ENCODE measurements around the gene TMEM31.
A peak's percentile ranks its signal among the peaks of the same experiment; 100 is the strongest.

TMEM31 gene

GRCh38 chrX:103710609-103711008 is at the start of gene TMEM31:
Gene TMEM31, plus strand, starts transcription at chrX:103710909. Its CDS starts 1,350 bp downstream, at chrX:103712259.
- DNase-seq (ENCODE audit: low read depth in 2 of 2), result no peak

- no peak for DNase-seq (ENCODE audit: low read depth in 2 of 2)
Measured at GRCh38 chrX:103663981-103664762, 46.5 kb upstream of the TMEM31 start.

- DNase-seq (ENCODE audit: low read depth in 2 of 2), result no peak
Measured at GRCh38 chrX:103666202-103667107, 44.3 kb upstream of the TMEM31 start.

GRCh38 chrX:103669745-103670144 is 41.0 kb upstream of the TMEM31 start:
- no peak for DNase-seq (ENCODE audit: low read depth in 2 of 2)

- no peak for DNase-seq (ENCODE audit: low read depth in 2 of 2)
Measured at GRCh38 chrX:103674531-103675454, 35.9 kb upstream of the TMEM31 start.

- DNase-seq (ENCODE audit: low read depth in 2 of 2), result no peak
Measured at GRCh38 chrX:103678199-103678993, 32.3 kb upstream of the TMEM31 start.

GRCh38 chrX:103681443-103681842 is 29.3 kb upstream of the TMEM31 start:
- DNase-seq (ENCODE audit: low read depth in 2 of 2), result no peak

GRCh38 chrX:103685396-103685795 is 25.3 kb upstream of the TMEM31 start:
- no peak for DNase-seq (ENCODE audit: low read depth in 2 of 2)

- DNase-seq (ENCODE audit: low read depth in 2 of 2), result peak; percentile 70 to 75
Measured at GRCh38 chrX:103686199-103687072, 24.3 kb upstream of the TMEM31 start, which contains the start of gene MORF4L2. Gene MORF4L2, minus strand, starts transcription at chrX:103686699. Its CDS starts 9,672 bp downstream, at chrX:103677027.

- peak; percentile 68 to 73 for DNase-seq (ENCODE audit: low read depth in 2 of 2)
Measured at GRCh38 chrX:103687073-103687695, 23.5 kb upstream of the TMEM31 start.

- DNase-seq (ENCODE audit: low read depth in 2 of 2), result peak; percentile 1 to 32
Measured at GRCh38 chrX:103687696-103688201, 23.0 kb upstream of the TMEM31 start.

GRCh38 chrX:103688946-103689345 is 21.8 kb upstream of the TMEM31 start:
- no peak for DNase-seq (ENCODE audit: low read depth in 2 of 2)

GRCh38 chrX:103691059-103691458 is 19.6 kb upstream of the TMEM31 start:
- DNase-seq (ENCODE audit: low read depth in 2 of 2), result no peak

GRCh38 chrX:103697687-103698086 is 13.0 kb upstream of the TMEM31 start:
- no peak for DNase-seq (ENCODE audit: low read depth in 2 of 2)

- no peak for DNase-seq (ENCODE audit: low read depth in 2 of 2)
Measured at GRCh38 chrX:103699243-103699642, 11.5 kb upstream of the TMEM31 start.

- no peak for DNase-seq (ENCODE audit: low read depth in 2 of 2)
Measured at GRCh38 chrX:103704863-103705262, 5.8 kb upstream of the TMEM31 start.

- no peak for DNase-seq (ENCODE audit: low read depth in 2 of 2)
Measured at GRCh38 chrX:103716962-103717361, 6.3 kb downstream of the TMEM31 start.

- DNase-seq (ENCODE audit: low read depth in 2 of 2), result no peak
Measured at GRCh38 chrX:103718120-103718519, 7.4 kb downstream of the TMEM31 start.

- DNase-seq (ENCODE audit: low read depth in 2 of 2), result no peak
Measured at GRCh38 chrX:103722505-103722904, 11.8 kb downstream of the TMEM31 start.

Data from stimulated activated CD4-positive, alpha-beta T cell treated with anti-CD3 and anti-CD28 coated beads, Interleukin-12 subunit alpha, Interleukin-12 subunit beta, amount 100 ng/mL, for 24 hours (primary cell).